Activated CD4-positive, CD25-positive, alpha-beta regulatory T cell treated with anti-CD3 and anti-CD28 coated beads, Interleukin-2, amount 50 U/mL, for 72 hours (primary cell): Measurements from ENCODE around the gene HYAL2.
A peak's percentile ranks its signal among the peaks of the same experiment; 100 is the strongest.

Experiments
- DNase-seq: peaks from one replicate; pipeline ENCODE4 v3.0.0; 2021

Gene HYAL2, protein sequence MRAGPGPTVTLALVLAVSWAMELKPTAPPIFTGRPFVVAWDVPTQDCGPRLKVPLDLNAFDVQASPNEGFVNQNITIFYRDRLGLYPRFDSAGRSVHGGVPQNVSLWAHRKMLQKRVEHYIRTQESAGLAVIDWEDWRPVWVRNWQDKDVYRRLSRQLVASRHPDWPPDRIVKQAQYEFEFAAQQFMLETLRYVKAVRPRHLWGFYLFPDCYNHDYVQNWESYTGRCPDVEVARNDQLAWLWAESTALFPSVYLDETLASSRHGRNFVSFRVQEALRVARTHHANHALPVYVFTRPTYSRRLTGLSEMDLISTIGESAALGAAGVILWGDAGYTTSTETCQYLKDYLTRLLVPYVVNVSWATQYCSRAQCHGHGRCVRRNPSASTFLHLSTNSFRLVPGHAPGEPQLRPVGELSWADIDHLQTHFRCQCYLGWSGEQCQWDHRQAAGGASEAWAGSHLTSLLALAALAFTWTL

DNA sequence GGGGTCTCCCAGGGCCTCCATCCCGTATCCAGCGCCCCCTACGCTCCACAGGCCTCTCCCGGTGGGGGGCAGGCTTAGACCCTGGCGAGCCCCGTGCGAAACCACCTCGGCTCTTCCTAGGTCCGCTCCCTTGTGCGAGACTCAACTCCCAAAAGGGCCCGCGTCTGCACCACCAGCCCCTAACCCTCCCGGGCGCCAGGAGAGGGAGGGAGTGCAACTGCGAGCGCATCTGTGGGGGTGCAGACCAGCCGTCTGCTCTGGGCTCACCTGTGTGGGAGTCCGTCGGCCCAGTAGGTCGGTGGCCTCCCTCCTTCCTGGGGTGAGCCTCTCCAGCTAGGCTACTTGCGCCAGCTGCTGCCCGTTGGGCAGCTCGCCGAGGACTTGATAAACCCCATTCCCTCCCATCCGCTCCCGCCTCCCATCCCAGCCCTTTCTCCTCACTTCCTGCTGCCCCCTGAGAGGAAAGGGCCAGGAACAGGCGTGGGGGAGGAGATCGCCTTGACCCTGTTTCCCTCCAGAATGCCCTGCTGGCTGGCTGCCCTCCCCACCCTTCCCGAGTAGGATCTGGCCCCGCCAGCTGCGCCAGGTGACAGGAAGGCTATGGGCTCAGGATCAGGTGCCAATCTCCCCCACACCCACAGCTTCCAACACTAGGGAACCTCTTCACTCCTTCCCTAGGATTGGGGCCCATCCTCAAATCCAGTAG lies at the start of gene HYAL2:
Gene HYAL2, minus strand, starts transcription at position 360 of the 706 bp plus-strand sequence. CDS start 2,256 bp downstream, outside the sequence.
- no peak for DNase-seq

DNA sequence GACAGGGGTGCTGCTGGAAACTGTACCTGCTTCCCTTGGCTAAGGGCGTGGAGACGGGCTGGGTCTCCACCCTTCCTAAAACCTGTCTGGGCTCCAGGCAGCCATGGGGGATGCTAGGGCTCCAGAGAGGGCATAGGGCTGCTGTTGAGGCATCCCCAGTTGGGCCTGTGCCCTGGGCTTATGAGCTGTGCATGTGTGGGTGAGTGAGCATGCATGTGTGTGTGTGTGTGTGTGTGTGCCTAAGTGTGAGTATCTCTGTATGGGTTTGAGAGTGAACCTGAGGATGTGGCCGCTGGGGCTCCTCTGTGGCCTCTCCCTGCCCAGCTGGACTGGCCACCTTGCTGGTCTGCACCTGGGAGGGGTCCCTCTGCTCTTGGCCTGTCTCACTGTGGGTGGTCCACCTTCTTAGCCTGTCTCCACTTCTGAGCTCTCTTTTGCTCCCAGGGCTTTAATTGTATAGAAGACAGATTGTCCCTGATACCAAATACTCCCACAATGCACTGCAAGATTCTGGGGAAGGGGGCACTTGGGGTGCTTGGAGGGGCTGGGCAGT lies 48.7 kb upstream of the HYAL2 start:
- no peak for DNase-seq

DNA sequence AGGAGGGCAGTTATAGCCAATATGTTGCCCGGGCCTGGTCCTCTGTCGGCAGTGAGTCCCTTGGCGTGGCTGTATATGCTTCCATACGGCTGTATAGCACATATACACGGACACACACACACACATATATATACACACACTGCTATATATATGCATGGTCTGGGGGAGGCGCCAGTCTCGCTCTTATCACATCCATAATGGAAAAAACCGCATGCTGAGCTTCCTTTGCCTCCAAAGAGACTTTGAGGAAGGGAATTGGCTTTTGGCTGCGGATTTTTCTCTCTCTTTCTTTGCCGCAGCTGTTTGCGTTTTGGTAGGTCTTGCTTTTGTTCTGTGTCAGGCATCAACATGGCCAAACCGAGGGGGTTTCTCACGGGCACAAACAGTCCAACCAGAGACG lies 48.0 kb upstream of the HYAL2 start:
- no peak for DNase-seq

DNA sequence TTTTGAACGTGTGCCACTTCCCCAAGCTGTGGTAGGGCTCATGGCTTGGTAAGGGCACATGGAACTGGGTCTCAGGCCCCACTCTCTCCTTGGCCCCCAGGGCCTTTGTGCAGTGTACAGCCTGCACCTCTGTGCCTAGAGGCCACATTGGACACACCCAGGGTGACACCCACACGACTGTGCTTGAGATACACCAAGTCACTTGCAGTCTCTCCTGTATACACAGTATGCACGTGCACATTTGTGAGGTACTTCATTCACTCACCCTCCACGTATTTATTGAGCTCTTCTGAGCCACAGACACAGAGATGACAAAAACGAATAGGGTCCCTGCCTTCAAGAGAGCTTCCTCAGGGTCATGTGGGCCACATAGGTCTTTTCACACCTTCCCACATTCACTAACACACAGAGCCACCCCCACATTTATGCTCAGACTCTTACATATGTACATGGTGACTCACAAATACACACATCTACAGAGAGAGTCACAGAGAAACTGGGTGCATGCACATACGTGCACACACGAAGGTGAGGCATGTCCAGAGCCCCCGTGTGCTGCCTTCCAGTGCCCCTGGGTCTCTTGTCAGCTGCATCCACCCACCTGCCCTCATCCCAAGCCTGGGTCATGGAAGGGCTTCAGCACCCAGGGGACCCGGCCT lies 46.6 kb upstream of the HYAL2 start:
- DNase-seq, result no peak

DNA sequence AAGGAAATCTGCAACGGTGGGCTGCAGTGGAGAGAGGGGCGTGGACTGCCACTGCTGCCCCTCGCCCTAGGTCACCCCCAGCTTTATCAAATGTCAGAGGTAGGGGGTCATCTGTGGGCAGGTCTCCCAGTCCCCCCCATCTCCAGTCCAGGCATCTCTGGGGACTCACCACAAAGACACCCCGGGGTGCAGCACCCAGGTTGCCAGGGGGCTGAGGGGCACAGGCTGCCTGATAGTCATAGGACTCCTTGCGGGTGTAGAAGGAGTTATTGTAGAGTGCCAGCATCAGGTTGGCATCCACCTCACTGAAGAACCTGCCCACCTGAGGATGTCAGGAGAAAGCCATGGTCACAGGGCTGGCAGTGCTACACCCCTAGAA lies 43.3 kb upstream of the HYAL2 start:
- no peak for DNase-seq

DNA sequence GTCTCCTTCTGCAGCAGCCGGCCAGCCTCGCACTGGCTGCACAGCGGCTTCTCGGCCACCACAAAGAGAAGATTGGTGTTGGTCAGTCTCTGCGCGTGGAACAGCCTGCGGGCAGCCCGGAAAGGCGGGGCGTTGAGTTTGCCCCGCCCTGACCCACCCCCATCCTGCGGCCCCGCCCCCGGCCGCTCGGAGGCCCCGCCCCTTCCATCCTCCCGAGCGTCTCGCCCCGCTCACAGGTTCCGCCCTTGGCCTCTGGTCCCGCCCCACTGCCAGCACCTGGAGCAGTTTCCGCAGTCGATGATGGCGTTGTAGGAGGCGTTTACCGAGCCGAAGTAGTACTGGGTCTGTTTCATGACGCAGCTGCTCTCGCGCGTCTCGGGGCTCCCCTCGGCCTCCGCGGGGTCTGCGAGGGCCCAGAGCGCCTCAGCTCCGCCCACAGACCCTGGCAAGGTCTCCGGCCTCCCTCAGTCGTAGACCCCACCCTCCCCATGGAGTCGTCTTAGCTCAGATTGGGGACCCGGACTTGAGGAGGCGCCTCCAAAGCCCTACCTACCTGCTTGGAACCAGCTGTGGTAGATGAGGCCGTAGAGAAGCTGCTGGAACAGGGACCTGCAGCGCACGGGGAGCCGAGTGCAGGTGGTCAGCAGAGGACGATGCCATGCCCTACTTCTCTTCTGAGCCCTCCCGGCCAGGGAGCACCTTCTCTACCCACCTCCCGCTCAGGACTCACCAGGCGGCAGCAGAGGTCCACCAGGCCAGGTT lies 42.7 kb upstream of the HYAL2 start:
- DNase-seq, result peak; percentile 91

DNA sequence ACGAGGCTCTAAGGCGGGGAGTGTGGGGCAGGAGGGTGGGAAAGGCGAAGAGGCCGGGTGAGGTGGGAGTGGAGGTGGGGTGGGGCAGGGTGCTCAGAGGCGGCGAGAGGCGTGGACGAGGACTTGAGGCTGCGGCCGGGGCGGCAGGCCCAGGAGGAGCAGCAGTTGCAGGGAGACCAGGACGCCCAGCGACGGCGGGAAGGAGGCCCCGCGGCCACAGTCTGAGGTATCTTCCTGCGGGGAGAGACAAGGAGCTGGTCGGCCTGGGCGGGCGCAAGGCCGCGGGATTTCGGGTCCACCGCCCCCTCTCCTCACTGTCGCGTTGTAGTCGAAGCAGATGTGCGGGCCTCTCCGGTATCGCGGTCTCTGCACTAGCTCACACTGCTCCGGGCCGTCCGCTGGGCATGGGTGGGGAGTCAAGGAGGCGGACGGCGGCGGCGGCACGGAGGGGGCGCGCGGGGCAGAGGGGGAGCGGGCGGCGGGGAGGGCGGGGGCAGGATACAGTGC lies 42.1 kb upstream of the HYAL2 start:
- DNase-seq, result no peak

DNA sequence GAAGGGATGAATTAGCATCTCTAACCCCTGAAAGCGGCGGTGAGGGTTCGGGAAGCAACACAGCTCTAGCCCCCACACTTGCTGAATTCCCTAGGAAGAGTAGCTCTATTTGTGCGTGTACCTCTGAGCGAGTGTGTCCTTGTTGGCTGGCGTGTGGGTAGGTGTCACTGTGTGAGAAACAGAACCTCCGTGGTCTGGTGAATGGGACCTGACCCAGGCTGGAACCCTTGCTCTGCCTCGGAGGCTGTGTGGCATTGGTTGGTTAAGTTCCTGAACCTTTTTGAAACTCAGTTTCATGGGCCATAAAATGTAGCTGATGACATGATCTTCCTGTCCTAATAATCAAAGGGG lies 37.2 kb upstream of the HYAL2 start:
- DNase-seq, result no peak

DNA sequence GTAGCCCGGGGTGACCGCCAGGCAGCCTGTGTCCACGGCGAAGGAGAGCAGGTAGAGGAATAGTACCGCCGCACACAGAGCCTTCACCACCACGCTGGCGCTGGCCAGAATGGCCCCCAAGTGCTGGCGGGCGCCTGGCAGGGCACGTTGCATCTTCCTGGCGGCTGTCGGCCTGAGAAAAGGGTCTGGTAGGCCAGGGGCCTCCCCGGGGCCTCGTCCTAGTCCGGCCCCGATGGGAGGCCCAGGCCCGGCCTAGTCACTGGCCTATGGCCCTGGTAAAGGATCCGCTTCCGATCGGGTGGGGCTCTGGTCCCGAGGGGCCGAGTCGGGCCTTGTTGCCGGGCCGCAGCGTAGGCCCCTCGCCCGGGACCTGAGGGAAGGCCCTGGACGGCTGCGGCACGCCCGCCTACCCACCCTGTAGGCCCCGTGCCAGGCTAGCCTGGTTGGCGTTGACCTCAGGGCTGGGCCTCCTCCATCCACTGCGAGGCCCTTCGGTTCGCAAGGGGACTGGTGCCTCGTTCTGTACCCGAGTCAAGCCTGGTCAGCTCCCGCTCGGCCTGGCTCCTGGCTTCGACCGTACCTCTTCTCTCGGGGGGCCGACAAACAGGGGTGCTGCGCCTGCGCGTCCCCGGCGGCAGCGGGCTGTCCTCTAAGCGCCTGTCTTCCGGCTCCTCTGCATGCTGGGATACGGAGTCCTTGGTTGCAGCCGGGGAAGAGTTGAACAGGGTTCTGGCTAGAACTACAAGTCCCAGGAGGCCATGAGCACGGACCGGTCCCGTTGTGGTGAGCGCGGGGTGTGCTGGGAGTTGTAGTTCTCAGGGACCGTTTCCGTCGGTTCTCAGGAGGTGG lies 36.6 kb upstream of the HYAL2 start, which contains the start of gene TMEM115:
Gene TMEM115, minus strand, starts transcription at position 611 of the 849 bp plus-strand sequence. Its CDS starts 458 bp downstream, at position 153.
- peak; percentile 85 for DNase-seq

DNA sequence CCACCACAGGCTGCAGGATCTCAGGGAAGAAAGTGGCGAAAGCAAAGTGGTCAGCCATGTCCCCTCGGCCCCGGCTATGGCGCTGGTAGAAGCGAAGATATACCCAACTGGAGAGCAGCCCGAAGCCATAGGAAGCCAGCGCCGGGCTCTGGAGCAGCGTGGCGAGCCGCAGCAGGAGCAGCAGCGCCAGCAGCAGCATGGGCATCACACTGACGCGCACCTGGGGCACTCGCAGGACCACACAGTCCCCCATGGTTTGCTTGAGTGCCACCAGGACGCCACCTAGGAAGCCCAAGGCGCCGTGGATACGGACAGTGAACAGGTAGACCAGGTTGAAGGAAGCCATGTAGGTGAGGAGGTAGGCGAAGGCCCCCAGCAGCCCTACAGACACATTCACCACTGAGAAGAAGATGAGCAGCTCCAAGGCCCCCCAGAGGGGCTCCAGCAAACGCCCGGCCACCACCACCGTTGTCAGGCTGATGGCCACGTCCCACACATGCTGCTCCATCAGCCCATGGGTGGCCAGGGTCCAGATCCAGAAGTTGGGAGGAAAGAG lies 35.9 kb upstream of the HYAL2 start:
- DNase-seq, result no peak

DNA sequence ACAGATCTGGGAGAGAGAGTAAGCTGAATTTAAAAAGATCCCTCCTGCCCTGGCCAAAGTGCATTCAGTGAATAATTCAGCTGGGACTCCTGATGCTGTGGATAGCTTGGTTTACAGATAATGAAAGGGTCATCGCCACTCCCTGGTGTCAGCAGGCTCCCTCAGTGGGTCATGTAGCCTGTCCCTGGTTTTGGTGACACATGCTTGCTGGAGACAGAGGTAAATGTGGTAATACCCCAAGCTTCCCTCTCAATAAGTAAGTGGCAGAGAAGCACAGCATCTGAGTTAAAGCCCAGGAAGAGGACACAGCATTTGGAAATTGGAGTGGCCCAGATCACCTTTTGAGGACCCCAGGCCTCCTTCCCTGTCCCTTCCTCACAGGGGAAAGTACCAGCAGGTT lies 34.9 kb upstream of the HYAL2 start:
- no peak for DNase-seq

DNA sequence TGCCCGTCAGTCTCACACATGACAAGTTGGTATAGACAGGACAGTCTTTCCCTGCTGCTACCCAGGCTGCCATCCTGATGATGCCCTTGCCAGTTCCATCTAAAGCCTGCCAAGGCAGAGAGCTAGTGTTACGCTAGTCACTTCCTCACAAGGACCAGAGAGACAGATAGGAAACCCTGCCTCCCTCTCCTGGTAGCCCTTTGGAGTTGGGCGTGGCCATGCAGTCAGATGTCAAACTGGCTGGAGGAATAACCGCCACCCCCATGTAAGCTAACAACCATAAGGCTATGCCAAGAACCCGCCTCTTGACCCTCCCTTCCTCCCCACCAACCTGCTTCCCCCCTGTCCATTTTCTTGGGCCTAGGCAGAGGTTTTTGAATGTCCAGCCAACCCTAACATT lies 34.0 kb upstream of the HYAL2 start:
- DNase-seq, result no peak

DNA sequence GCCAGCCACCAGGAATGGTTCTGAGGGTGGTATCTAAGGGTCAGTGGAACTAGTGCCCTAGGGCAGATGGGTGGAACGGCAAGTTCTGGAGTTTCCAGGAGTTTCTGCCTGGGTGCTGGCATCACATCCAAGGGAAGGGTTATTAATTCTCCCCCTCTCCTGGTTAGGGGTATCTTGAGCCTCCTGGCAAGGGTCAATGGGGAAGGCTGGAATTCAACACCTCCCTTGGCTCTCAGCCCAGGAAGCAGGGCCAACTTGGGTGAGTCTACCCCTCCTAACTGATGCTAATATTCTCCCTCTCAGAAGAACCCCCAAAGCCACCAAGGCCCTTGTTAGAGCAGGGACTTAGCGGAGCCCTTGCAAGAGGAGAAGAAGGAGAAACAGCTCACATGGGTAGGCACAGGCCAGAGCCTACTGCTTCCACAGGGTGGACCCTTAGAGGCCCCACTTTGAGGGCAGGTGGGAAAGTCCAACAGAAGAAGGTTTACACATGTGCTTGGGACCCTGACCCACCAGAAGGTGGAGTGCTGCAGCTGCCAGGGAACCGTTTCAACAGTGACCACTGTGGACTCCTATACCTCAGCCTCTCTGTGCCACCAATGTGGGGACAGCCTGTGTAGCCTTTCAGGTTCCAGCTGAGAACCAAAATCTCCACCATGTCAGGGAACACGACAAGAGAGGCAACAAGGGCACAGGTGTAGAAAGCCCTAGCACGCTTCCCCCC lies 33.4 kb upstream of the HYAL2 start:
- no peak for DNase-seq

DNA sequence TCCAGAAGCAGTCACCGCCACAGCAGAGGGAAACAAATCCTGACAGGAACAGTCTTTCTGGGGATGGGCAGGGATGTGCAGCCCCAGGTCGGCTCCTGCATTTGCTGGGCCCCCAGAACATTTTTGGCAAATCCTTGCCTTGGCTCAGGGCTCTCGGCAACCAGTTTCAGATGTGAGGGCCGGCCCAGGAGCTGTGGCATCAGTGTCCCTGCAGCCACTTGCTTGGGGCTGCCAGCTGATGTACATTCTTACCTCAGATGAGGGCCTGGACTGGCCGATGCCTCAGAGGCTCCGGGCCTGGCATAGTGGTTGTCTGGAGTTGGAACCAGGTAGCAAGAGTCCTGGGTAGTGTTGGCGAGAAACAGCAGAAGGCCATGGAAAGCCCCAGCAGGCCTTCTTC lies 32.3 kb upstream of the HYAL2 start:
- DNase-seq, result no peak

DNA sequence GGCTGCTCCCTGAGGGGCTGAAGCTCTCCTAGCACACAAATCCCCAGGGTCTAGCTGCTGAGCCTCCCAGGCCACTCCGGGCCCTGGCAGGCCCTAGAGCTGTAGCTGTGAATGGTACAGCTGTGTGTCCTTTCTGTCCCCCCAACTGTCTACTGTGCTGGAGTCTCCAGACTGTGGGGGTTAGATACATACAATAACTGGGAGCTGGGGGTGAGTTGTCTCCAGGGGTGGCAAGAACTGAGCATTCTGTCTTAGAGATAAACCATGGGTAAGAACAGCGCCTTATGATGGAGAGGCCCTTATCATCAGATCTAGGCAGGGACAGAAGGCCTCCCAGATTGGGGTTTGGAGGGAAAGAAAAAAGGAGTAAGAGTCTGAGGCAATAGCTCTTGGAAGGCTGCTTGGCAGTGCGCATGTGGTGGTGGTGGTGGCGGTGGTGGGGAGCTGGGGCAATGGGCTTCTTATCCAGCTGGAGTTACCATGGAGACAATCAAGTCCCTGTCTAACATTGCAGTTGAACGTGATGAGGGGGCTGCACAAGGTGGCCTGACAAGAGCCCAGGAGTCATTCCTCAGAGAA lies 31.7 kb upstream of the HYAL2 start:
- no peak for DNase-seq

DNA sequence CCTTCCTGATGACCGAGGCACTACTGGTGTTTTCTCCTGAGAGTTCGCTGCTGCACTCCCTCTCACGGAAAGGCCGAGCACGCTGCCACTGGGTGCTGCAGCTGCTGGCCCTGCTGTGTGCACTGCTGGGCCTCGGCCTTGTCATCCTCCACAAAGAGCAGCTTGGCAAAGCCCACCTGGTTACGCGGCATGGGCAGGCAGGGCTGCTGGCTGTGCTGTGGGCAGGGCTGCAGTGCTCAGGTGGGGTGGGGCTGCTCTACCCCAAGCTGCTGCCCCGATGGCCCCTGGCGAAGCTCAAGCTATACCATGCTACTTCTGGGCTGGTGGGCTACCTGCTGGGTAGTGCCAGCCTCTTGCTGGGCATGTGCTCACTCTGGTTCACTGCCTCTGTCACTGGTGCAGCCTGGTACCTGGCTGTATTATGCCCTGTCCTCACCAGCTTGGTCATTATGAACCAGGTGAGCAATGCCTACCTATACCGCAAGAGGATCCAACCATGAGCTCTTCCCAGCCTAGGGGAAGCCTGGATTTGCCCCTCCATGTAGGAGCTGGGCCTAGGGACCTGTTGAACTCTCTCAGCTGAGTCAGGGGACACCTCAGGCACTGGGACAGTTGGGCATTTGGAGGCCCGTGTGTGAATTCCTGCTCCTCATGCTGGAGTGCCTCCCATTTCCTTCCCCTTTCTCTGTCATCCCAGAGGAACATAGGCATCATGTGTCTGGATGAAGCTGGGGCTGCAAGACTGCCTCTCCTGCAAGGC lies 30.9 kb upstream of the HYAL2 start:
- no peak for DNase-seq

DNA sequence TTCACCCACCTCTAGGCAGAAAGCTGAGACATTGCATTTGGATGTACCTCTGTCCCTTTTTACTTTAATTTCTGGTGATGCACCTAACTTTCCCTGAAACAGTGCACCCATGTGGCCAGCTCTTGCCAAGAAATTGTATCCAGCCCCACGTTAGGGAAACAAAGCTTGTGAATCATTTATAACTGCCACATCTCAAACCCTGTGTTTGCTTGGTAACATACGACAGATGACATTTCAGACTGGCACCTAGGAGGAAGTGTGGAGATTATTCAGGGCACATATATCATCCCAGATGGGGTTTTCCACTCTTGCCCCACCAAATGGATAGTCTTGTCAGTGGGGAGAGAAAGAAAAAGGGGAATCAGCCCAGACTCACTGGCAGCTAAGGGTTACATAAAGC lies 30.2 kb upstream of the HYAL2 start:
- DNase-seq, result no peak

DNA sequence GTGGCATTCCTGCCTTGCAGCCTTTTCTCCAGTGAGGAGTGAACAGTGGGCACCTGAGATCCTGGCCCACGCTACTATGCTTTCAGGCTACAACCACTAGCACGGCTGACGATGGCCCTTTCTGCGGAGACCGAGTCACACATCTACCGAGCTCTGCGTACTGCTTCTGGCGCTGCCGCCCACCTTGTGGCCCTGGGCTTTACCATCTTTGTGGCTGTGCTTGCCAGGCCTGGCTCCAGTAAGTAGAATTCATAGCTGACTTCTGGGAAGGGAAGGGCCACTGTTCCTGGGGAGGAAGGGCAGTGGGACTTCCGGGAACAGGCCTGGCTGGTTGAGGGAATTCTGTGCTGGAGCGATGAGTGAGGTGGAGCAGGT lies 28.8 kb upstream of the HYAL2 start:
- no peak for DNase-seq
